Osteocyte (in vitro differentiated cells): ENCODE measurements around the gene CBX7. TPM values are rescaled to one million over a fixed set of nuclear protein-coding genes. Genes with fewer than 3 reads are reported as not detected.

Experiments
- DNase-seq: peaks from one replicate; pipeline ENCODE4 v3.0.0; 2021; ENCODE audit warnings: mixed read lengths; ENCODE audit not compliant: unreplicated experiment; ENCODE audit errors: extremely low spot score
- H3K27ac Mint-ChIP-seq: one replicate; pipeline ENCODE4 v1.8.0; 2021; ENCODE audit warnings: mild to moderate bottlenecking, mixed read lengths; ENCODE audit not compliant: unreplicated experiment
- H3K27me3 Mint-ChIP-seq: one replicate; pipeline ENCODE4 v1.8.0; 2021; ENCODE audit warnings: mixed read lengths; ENCODE audit not compliant: unreplicated experiment
- H3K36me3 Mint-ChIP-seq: one replicate; pipeline ENCODE4 v1.8.0; 2021; ENCODE audit warnings: mixed read lengths; ENCODE audit not compliant: unreplicated experiment
- H3K4me1 Mint-ChIP-seq: one replicate; pipeline ENCODE4 v1.8.0; 2021; ENCODE audit warnings: mixed read lengths; ENCODE audit not compliant: unreplicated experiment
- H3K4me3 Mint-ChIP-seq: one replicate; pipeline ENCODE4 v1.8.0; 2021; ENCODE audit warnings: mild to moderate bottlenecking, moderate library complexity, mixed read lengths; ENCODE audit not compliant: unreplicated experiment
- H3K9me3 Mint-ChIP-seq: one replicate; pipeline ENCODE4 v1.8.0; 2021; ENCODE audit warnings: mixed read lengths; ENCODE audit not compliant: unreplicated experiment
- CTCF ChIP-seq: fragments of 200-600 bp; sonication (generic); IDR thresholded peaks from 2 replicates; pipeline ENCODE4 v1.5.0; 2021; ENCODE audit warnings: antibody characterized with exemption, mild to moderate bottlenecking, moderate library complexity
- total RNA-seq: library from RNA; stranded (reverse); gene quantifications from 2 replicates; pipeline ENCODE4 v1.2.1, GENCODE V29; 2021

CBX7 gene
- total RNA-seq, 1 donor from 2014 or later = 9.6 TPM

GRCh38 chr22:39135092-39135896, 17.2 kb downstream of the CBX7 start:
- Mint-ChIP-seq H3K9me3 (no peaks in the 10 kb centered on the region), H3K4me1 (peaks cover 17% of the 10 kb centered on the region), H3K4me3 (no peak overlapping the region), H3K36me3 (peaks cover 3% of the 10 kb centered on the region), H3K27ac (no peak overlapping the region), H3K27me3 (no peaks in the 10 kb centered on the region)
- peak; percentile 65 for TF ChIP-seq CTCF
- DNase-seq = peak; percentile 87

- no peak for TF ChIP-seq CTCF
- DNase-seq = peak; percentile 83
- H3K36me3 Mint-ChIP-seq = peaks cover 3% of the 10 kb centered on the region
- H3K9me3 Mint-ChIP-seq = no peaks in the 10 kb centered on the region
- no peak overlapping the region for H3K4me3 Mint-ChIP-seq
- H3K27me3 Mint-ChIP-seq = no peaks in the 10 kb centered on the region
- H3K27ac Mint-ChIP-seq = no peak overlapping the region
- peaks cover 17% of the 10 kb centered on the region for H3K4me1 Mint-ChIP-seq
Observed at GRCh38 chr22:39134366-39135091, 18.0 kb downstream of the CBX7 start.

DNA sequence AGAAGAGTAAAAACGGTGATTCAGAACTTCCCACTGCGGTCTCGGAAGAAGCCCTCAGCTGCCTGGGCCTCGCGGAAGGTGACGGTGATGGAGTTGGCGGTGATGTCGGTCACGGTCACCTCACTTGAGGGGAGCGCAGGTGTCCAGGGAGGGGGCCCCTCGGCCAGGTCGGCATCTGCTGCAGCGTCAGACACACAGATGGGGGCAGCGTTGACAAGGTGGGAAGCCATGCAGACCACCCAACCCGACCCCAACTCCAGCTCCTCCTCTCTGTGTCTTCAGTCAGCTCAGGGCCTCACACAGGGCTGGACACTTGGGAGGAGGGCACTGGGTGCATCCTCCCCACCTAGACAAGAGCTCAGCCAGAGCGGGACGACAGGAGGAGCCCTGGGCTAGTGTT, 18.6 kb downstream of the CBX7 start:
- Mint-ChIP-seq H3K4me3 (no peak overlapping the region), H3K4me1 (peaks cover 17% of the 10 kb centered on the region), H3K9me3 (no peaks in the 10 kb centered on the region), H3K36me3 (peaks cover 3% of the 10 kb centered on the region), H3K27ac (no peak overlapping the region), H3K27me3 (no peaks in the 10 kb centered on the region)
- DNase-seq = peak; percentile 78
- no peak for TF ChIP-seq CTCF

DNA sequence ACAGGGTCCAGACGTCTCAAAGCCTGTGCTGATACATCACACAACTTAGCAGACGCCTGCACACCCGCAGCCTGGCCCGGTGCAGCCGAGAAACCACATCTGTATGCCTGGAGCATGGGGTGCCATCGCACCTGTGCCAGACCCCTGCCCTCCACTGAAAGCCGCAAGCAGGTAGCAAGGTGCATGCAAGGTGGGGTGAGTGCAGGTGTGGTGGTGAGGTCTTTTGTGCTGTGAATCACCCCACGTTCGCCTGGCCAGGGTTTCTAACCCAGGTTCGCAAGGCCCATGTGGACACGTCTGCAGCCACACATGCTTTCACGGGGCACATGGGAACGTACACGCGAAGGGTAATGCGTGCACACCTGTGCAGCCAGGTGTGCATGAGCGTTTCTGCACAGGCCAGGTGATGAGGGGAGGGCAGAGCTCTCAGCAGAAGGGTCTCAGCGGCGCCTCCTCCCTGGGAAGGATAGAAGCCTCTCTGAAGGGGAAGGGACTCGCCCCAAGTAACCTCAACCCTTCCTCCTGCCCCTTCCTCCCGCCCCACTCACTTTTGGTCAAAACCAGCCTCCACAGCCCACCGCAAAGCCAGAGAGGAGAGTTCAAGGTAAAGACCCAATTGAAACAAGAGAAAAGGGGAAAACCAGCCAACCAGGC, 19.5 kb downstream of the CBX7 start:
- no peak overlapping the region for H3K27ac Mint-ChIP-seq
- no peaks in the 10 kb centered on the region for H3K27me3 Mint-ChIP-seq
- no peak for TF ChIP-seq CTCF
- peaks cover 17% of the 10 kb centered on the region for H3K4me1 Mint-ChIP-seq
- no peaks in the 10 kb centered on the region for H3K9me3 Mint-ChIP-seq
- H3K4me3 Mint-ChIP-seq = no peak overlapping the region
- peaks cover 3% of the 10 kb centered on the region for H3K36me3 Mint-ChIP-seq
- DNase-seq = peak; percentile 76

- Mint-ChIP-seq H3K27me3 (no peaks in the 10 kb centered on the region), H3K36me3 (peaks cover 3% of the 10 kb centered on the region), H3K27ac (no peak overlapping the region), H3K9me3 (no peaks in the 10 kb centered on the region), H3K4me3 (no peak overlapping the region), H3K4me1 (peaks cover 17% of the 10 kb centered on the region)
- no peak for TF ChIP-seq CTCF
- DNase-seq = no peak
Observed at GRCh38 chr22:39132281-39132680, 20.2 kb downstream of the CBX7 start.
